ENCODE data around the gene PSMB10.

PSMB10 gene

DNA sequence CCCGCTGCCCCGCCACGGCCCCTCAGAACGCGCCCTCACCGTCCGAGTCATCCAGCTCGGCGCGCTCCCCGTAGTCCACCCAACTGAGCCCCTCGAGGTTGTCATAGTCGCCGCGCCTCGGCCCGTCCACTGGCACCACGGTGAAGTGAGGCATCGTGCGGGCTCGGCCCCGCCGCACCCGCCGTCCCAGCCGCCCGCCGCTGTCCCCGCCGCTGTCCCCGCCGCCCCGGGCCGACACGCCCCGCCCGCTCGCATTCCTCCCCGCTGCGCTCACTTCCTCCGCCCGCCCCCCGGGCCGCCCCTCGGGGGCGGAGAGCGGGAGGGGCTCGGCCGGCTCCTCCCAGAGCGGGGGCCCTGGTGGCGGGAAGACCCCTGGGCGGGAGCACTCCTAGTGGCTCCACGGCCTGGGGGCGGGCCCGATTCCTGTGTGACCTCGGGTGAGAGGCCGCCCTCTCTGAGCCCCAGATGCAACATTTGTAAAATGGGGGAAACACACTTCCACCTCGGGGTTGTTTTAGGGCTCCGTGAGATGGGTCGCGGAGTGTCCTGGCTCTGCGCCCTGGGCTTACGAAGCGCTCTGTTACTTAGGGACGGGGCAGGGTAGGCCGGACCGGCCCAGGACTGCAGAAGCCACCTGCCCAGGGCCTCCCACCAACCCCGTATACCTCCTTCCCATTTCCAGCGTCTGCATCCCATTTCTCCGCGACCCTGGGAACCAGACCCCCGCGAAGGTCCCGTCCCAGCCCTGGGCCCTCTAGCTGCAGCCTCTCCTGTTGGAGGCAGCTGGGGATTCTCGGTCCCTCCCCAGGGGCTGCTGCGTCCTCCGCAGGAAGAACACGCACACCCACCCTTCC is 32.0 kb upstream of the PSMB10 start, which contains the start of gene SLC12A4 (continued):
- TF ChIP-seq, protein P1, sequence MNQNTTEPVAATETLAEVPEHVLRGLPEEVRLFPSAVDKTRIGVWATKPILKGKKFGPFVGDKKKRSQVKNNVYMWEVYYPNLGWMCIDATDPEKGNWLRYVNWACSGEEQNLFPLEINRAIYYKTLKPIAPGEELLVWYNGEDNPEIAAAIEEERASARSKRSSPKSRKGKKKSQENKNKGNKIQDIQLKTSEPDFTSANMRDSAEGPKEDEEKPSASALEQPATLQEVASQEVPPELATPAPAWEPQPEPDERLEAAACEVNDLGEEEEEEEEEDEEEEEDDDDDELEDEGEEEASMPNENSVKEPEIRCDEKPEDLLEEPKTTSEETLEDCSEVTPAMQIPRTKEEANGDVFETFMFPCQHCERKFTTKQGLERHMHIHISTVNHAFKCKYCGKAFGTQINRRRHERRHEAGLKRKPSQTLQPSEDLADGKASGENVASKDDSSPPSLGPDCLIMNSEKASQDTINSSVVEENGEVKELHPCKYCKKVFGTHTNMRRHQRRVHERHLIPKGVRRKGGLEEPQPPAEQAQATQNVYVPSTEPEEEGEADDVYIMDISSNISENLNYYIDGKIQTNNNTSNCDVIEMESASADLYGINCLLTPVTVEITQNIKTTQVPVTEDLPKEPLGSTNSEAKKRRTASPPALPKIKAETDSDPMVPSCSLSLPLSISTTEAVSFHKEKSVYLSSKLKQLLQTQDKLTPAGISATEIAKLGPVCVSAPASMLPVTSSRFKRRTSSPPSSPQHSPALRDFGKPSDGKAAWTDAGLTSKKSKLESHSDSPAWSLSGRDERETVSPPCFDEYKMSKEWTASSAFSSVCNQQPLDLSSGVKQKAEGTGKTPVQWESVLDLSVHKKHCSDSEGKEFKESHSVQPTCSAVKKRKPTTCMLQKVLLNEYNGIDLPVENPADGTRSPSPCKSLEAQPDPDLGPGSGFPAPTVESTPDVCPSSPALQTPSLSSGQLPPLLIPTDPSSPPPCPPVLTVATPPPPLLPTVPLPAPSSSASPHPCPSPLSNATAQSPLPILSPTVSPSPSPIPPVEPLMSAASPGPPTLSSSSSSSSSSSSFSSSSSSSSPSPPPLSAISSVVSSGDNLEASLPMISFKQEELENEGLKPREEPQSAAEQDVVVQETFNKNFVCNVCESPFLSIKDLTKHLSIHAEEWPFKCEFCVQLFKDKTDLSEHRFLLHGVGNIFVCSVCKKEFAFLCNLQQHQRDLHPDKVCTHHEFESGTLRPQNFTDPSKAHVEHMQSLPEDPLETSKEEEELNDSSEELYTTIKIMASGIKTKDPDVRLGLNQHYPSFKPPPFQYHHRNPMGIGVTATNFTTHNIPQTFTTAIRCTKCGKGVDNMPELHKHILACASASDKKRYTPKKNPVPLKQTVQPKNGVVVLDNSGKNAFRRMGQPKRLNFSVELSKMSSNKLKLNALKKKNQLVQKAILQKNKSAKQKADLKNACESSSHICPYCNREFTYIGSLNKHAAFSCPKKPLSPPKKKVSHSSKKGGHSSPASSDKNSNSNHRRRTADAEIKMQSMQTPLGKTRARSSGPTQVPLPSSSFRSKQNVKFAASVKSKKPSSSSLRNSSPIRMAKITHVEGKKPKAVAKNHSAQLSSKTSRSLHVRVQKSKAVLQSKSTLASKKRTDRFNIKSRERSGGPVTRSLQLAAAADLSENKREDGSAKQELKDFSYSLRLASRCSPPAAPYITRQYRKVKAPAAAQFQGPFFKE (tag by site-specific recombination; IDR thresholded peaks at IDR 0.05; ENCODE audit: borderline replicate concordance), result peak; percentile 37; the same call in 1 of the 2 replicates
- TF ChIP-seq KLF8 (tag by site-specific recombination; IDR thresholded peaks at IDR 0.05) (peak; percentile 25; the same call in 1 of the 2 replicates), ZNF175 (tag by site-specific recombination; IDR thresholded peaks at IDR 0.05) (no peak), ZNF776 (tag by site-specific recombination; IDR thresholded peaks at IDR 0.05; ENCODE audit: borderline replicate concordance) (no peak), ZNF791 (tag by site-specific recombination; IDR thresholded peaks at IDR 0.05) (no peak), ZNF37A (tag by site-specific recombination; IDR thresholded peaks at IDR 0.05) (no peak), YY1 (tag by site-specific recombination; IDR thresholded peaks at IDR 0.05) (no peak), ZNF677 (tag by site-specific recombination; IDR thresholded peaks at IDR 0.05) (no peak), ZNF521 (tag by site-specific recombination; IDR thresholded peaks at IDR 0.05) (no peak), ZNF114 (tag by site-specific recombination; IDR thresholded peaks at IDR 0.05) (no peak), ZFP3 (tag by site-specific recombination; IDR thresholded peaks at IDR 0.05; ENCODE audit: low read depth) (peak; percentile 13; the same call in 1 of the 2 replicates), ZBTB21 (tag by site-specific recombination; IDR thresholded peaks at IDR 0.05) (no peak), ZNF785 (tag by site-specific recombination; IDR thresholded peaks at IDR 0.05) (no peak), ZNF324 (tag by site-specific recombination; IDR thresholded peaks at IDR 0.05) (no peak), ZNF843 (tag by site-specific recombination; IDR thresholded peaks at IDR 0.05) (0 out of 2 replicates have a peak, but pooled peaks have one; percentile 21), SCRT1 (tag by site-specific recombination; IDR thresholded peaks at IDR 0.05; ENCODE audit: borderline replicate concordance) (no peak)
- TF ChIP-seq, protein P2, sequence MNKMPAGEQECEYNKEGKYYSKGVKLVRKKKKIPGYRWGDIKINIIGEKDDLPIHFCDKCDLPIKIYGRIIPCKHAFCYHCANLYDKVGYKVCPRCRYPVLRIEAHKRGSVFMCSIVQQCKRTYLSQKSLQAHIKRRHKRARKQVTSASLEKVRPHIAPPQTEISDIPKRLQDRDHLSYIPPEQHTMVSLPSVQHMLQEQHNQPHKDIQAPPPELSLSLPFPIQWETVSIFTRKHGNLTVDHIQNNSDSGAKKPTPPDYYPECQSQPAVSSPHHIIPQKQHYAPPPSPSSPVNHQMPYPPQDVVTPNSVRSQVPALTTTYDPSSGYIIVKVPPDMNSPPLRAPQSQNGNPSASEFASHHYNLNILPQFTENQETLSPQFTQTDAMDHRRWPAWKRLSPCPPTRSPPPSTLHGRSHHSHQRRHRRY (tag by site-specific recombination; IDR thresholded peaks at IDR 0.05), result no peak
- TF ChIP-seq, protein P3, sequence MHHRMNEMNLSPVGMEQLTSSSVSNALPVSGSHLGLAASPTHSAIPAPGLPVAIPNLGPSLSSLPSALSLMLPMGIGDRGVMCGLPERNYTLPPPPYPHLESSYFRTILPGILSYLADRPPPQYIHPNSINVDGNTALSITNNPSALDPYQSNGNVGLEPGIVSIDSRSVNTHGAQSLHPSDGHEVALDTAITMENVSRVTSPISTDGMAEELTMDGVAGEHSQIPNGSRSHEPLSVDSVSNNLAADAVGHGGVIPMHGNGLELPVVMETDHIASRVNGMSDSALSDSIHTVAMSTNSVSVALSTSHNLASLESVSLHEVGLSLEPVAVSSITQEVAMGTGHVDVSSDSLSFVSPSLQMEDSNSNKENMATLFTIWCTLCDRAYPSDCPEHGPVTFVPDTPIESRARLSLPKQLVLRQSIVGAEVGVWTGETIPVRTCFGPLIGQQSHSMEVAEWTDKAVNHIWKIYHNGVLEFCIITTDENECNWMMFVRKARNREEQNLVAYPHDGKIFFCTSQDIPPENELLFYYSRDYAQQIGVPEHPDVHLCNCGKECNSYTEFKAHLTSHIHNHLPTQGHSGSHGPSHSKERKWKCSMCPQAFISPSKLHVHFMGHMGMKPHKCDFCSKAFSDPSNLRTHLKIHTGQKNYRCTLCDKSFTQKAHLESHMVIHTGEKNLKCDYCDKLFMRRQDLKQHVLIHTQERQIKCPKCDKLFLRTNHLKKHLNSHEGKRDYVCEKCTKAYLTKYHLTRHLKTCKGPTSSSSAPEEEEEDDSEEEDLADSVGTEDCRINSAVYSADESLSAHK (tag by site-specific recombination; IDR thresholded peaks at IDR 0.05), result no peak
- TF ChIP-seq, protein P4, sequence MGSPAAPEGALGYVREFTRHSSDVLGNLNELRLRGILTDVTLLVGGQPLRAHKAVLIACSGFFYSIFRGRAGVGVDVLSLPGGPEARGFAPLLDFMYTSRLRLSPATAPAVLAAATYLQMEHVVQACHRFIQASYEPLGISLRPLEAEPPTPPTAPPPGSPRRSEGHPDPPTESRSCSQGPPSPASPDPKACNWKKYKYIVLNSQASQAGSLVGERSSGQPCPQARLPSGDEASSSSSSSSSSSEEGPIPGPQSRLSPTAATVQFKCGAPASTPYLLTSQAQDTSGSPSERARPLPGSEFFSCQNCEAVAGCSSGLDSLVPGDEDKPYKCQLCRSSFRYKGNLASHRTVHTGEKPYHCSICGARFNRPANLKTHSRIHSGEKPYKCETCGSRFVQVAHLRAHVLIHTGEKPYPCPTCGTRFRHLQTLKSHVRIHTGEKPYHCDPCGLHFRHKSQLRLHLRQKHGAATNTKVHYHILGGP (tag by site-specific recombination; IDR thresholded peaks at IDR 0.05), result no peak
- TF ChIP-seq, protein P5, sequence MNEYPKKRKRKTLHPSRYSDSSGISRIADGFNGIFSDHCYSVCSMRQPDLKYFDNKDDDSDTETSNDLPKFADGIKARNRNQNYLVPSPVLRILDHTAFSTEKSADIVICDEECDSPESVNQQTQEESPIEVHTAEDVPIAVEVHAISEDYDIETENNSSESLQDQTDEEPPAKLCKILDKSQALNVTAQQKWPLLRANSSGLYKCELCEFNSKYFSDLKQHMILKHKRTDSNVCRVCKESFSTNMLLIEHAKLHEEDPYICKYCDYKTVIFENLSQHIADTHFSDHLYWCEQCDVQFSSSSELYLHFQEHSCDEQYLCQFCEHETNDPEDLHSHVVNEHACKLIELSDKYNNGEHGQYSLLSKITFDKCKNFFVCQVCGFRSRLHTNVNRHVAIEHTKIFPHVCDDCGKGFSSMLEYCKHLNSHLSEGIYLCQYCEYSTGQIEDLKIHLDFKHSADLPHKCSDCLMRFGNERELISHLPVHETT (tag by site-specific recombination; IDR thresholded peaks at IDR 0.05), result no peak
- TF ChIP-seq, protein P6, sequence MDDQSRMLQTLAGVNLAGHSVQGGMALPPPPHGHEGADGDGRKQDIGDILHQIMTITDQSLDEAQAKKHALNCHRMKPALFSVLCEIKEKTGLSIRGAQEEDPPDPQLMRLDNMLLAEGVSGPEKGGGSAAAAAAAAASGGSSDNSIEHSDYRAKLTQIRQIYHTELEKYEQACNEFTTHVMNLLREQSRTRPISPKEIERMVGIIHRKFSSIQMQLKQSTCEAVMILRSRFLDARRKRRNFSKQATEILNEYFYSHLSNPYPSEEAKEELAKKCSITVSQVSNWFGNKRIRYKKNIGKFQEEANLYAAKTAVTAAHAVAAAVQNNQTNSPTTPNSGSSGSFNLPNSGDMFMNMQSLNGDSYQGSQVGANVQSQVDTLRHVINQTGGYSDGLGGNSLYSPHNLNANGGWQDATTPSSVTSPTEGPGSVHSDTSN (CRISPR knock-in tag; IDR thresholded peaks at IDR 0.05), result no peak
